ENCODE results near the gene SYT7. TPM values are rescaled to one million over a fixed set of nuclear protein-coding genes. Genes with fewer than 3 reads are reported as not detected.

Gene SYT7
- total and polyA plus RNA-seq, 9 donors = 0.93 to 2.8 (median 2.3) TPM

GRCh38 chr11:61571869-61572268 is 9.0 kb downstream of the SYT7 start:
- Histone ChIP-seq H3K9me3 (replicated peaks; ENCODE audit: control insufficient read depth, low read depth, low read length) (no peaks in the 10 kb centered on the region), H3K4me3 (ENCODE audit: low read length) (no peak overlapping the region), H3K27ac (ENCODE audit: low read length) (no peak overlapping the region), H3K36me3 (ENCODE audit: control insufficient read depth, insufficient read depth, low read length) (no peaks in the 10 kb centered on the region), H3K4me1 (ENCODE audit: control insufficient read depth, insufficient read depth, low read length) (peaks cover 14% of the 10 kb centered on the region), H3K27me3 (ENCODE audit: control insufficient read depth, insufficient read depth, low read length) (peaks cover 43% of the 10 kb centered on the region)
- DNase-seq = no peak
- WGBS (ENCODE audit: insufficient coverage) = 100% methylated on average over 1 of the region's 3 CpGs

GRCh38 chr11:61571337-61571736 is 9.5 kb downstream of the SYT7 start:
- no peak for DNase-seq
- 79% methylated on average over 6 of the region's 9 CpGs for WGBS (ENCODE audit: insufficient coverage)
- Histone ChIP-seq H3K9me3 (replicated peaks; ENCODE audit: control insufficient read depth, low read depth, low read length) (no peaks in the 10 kb centered on the region), H3K4me1 (ENCODE audit: control insufficient read depth, insufficient read depth, low read length) (peaks cover 14% of the 10 kb centered on the region), H3K27ac (ENCODE audit: low read length) (no peak overlapping the region), H3K27me3 (ENCODE audit: control insufficient read depth, insufficient read depth, low read length) (peaks cover 43% of the 10 kb centered on the region), H3K4me3 (ENCODE audit: low read length) (no peak overlapping the region), H3K36me3 (ENCODE audit: control insufficient read depth, insufficient read depth, low read length) (no peaks in the 10 kb centered on the region)

GRCh38 chr11:61569701-61570100 is 11.2 kb downstream of the SYT7 start:
- WGBS (ENCODE audit: insufficient coverage) = 59% methylated on average over 9 of the region's 10 CpGs
- DNase-seq = no peak
- Histone ChIP-seq H3K4me1 (ENCODE audit: control insufficient read depth, insufficient read depth, low read length) (peaks cover 6% of the 10 kb centered on the region), H3K36me3 (ENCODE audit: control insufficient read depth, insufficient read depth, low read length) (no peaks in the 10 kb centered on the region), H3K4me3 (ENCODE audit: low read length) (no peak overlapping the region), H3K27ac (ENCODE audit: low read length) (no peak overlapping the region), H3K27me3 (ENCODE audit: control insufficient read depth, insufficient read depth, low read length) (peaks cover 40% of the 10 kb centered on the region), H3K9me3 (replicated peaks; ENCODE audit: control insufficient read depth, low read depth, low read length) (no peaks in the 10 kb centered on the region)

GRCh38 chr11:61569018-61569417 is 11.9 kb downstream of the SYT7 start:
- peaks cover 44% of the 10 kb centered on the region for H3K27me3 ChIP-seq (ENCODE audit: control insufficient read depth, insufficient read depth, low read length)
- H3K9me3 ChIP-seq (replicated peaks; ENCODE audit: control insufficient read depth, low read depth, low read length) = no peaks in the 10 kb centered on the region
- peaks cover 4% of the 10 kb centered on the region for H3K4me1 ChIP-seq (ENCODE audit: control insufficient read depth, insufficient read depth, low read length)
- no peak overlapping the region for H3K27ac ChIP-seq (ENCODE audit: low read length)
- WGBS (ENCODE audit: insufficient coverage) = no CpG with 5 or more reads among the region's 3 CpGs
- no peak for DNase-seq
- H3K36me3 ChIP-seq (ENCODE audit: control insufficient read depth, insufficient read depth, low read length) = no peaks in the 10 kb centered on the region
- H3K4me3 ChIP-seq (ENCODE audit: low read length) = no peak overlapping the region

GRCh38 chr11:61567286-61568061 is 13.4 kb downstream of the SYT7 start:
- H3K27me3 ChIP-seq (ENCODE audit: control insufficient read depth, insufficient read depth, low read length) = peaks cover 54% of the 10 kb centered on the region
- no peaks in the 10 kb centered on the region for H3K36me3 ChIP-seq (ENCODE audit: control insufficient read depth, insufficient read depth, low read length)
- WGBS (ENCODE audit: insufficient coverage) = 1% methylated on average over 44 of the region's 46 CpGs
- no peak overlapping the region for H3K27ac ChIP-seq (ENCODE audit: low read length)
- H3K4me1 ChIP-seq (ENCODE audit: control insufficient read depth, insufficient read depth, low read length) = peaks cover 4% of the 10 kb centered on the region
- no peak overlapping the region for H3K4me3 ChIP-seq (ENCODE audit: low read length)
- no peaks in the 10 kb centered on the region for H3K9me3 ChIP-seq (replicated peaks; ENCODE audit: control insufficient read depth, low read depth, low read length)
- DNase-seq = peak; percentile 86

GRCh38 chr11:61564936-61565696 is 15.8 kb downstream of the SYT7 start:
- Histone ChIP-seq H3K4me1 (ENCODE audit: control insufficient read depth, insufficient read depth, low read length) (peaks cover 4% of the 10 kb centered on the region), H3K27me3 (ENCODE audit: control insufficient read depth, insufficient read depth, low read length) (peaks cover 57% of the 10 kb centered on the region), H3K27ac (ENCODE audit: low read length) (no peak overlapping the region), H3K36me3 (ENCODE audit: control insufficient read depth, insufficient read depth, low read length) (no peaks in the 10 kb centered on the region), H3K9me3 (replicated peaks; ENCODE audit: control insufficient read depth, low read depth, low read length) (no peaks in the 10 kb centered on the region), H3K4me3 (ENCODE audit: low read length) (no peak overlapping the region)
- no peak for DNase-seq
- WGBS (ENCODE audit: insufficient coverage) = 44% methylated on average over 3 of the region's 8 CpGs

- Histone ChIP-seq H3K4me1 (ENCODE audit: control insufficient read depth, insufficient read depth, low read length) (peaks cover 2% of the 10 kb centered on the region), H3K4me3 (ENCODE audit: low read length) (no peak overlapping the region), H3K27me3 (ENCODE audit: control insufficient read depth, insufficient read depth, low read length) (peaks cover 67% of the 10 kb centered on the region), H3K27ac (ENCODE audit: low read length) (no peak overlapping the region), H3K9me3 (replicated peaks; ENCODE audit: control insufficient read depth, low read depth, low read length) (no peaks in the 10 kb centered on the region), H3K36me3 (ENCODE audit: control insufficient read depth, insufficient read depth, low read length) (no peaks in the 10 kb centered on the region)
- no peak for DNase-seq
- 48% methylated on average over 4 of the region's 6 CpGs for WGBS (ENCODE audit: insufficient coverage)
Measured at GRCh38 chr11:61560751-61561150, 20.1 kb downstream of the SYT7 start.

- 56% methylated on average over 3 of the region's 3 CpGs for WGBS (ENCODE audit: insufficient coverage)
- Histone ChIP-seq H3K27me3 (ENCODE audit: control insufficient read depth, insufficient read depth, low read length) (peaks cover 74% of the 10 kb centered on the region), H3K4me3 (ENCODE audit: low read length) (no peak overlapping the region), H3K4me1 (ENCODE audit: control insufficient read depth, insufficient read depth, low read length) (peaks cover 34% of the 10 kb centered on the region), H3K27ac (ENCODE audit: low read length) (no peak overlapping the region), H3K36me3 (ENCODE audit: control insufficient read depth, insufficient read depth, low read length) (no peaks in the 10 kb centered on the region), H3K9me3 (replicated peaks; ENCODE audit: control insufficient read depth, low read depth, low read length) (no peaks in the 10 kb centered on the region)
- DNase-seq = no peak
Measured at GRCh38 chr11:61556621-61557020, 24.3 kb downstream of the SYT7 start.

GRCh38 chr11:61555978-61556377 is 24.9 kb downstream of the SYT7 start:
- Histone ChIP-seq H3K27ac (ENCODE audit: low read length) (no peak overlapping the region), H3K4me3 (ENCODE audit: low read length) (no peak overlapping the region), H3K4me1 (ENCODE audit: control insufficient read depth, insufficient read depth, low read length) (peaks cover 35% of the 10 kb centered on the region), H3K9me3 (replicated peaks; ENCODE audit: control insufficient read depth, low read depth, low read length) (no peaks in the 10 kb centered on the region), H3K36me3 (ENCODE audit: control insufficient read depth, insufficient read depth, low read length) (no peaks in the 10 kb centered on the region), H3K27me3 (ENCODE audit: control insufficient read depth, insufficient read depth, low read length) (peaks cover 70% of the 10 kb centered on the region)
- WGBS (ENCODE audit: insufficient coverage) = 54% methylated on average over 6 of the region's 10 CpGs
- DNase-seq = no peak
